K562 (cell line): ENCODE measurements around the gene LHPP. TPM values are rescaled to one million over a fixed set of nuclear protein-coding genes. Genes with fewer than 3 reads are reported as not detected.

ENCODE experiments used
- ATAC-seq: fragments of 200-7000 bp; cut with Tn5 transposase; 3 replicates; pipeline ENCODE4 v1.9.1; 2020; ENCODE audit warnings: moderate library complexity
- BruUV-seq: library from RNA; stranded (reverse); fragments of 400-500 nt; replicated peaks from 2 replicates; lab custom pipeline; 2021; lab: Mats Ljungman, UMichigan
- CTCF ChIA-PET: fragments of 300-600 bp; formaldehyde crosslinking; extraction: SDS; loops from one replicate; lab custom pipeline; 2021; ENCODE audit warnings: low intra/inter-chr PET ratio; lab: Yijun Ruan, JAX
- POLR2A ChIA-PET: fragments of 300-600, 350-650 bp; sonication (Branson Sonifier 250); formaldehyde crosslinking; extraction: SDS; loops from one replicate; lab custom pipeline; 2021; ENCODE audit warnings: antibody characterized with exemption, inconsistent platforms; lab: Yijun Ruan, JAX
- DNase-seq, 4 experiments: peaks; one replicate each; pipeline versions ENCODE4 v3.0.0 to v3.0.0-alpha.2; 2011 to 2018; ENCODE audit warnings: low spot score in 3 of 4, mixed read lengths in 3 of 4; ENCODE audit errors: extremely low read depth in 1 of 4
- FAIRE-seq: peaks from 2 replicates; lab custom pipeline; 2011; peaks lifted over from hg19 to GRCh38; lab: Jason Lieb, UNC
- H2AFZ ChIP-seq: 2 replicates; pipeline ENCODE4 v1.6.0; 2011; ENCODE audit warnings: low read depth, low read length, control low read depth, inconsistent platforms
- H3K27ac ChIP-seq: fragments of 200-600 bp; 3 replicates; pipeline ENCODE4 v1.8.0; 2011; ENCODE audit warnings: low read depth, mild to moderate bottlenecking, control low read depth, inconsistent platforms, low read length, moderate library complexity, mixed read lengths; ENCODE audit errors: extremely low read depth
- H3K27me3 ChIP-seq, 2 experiments: fragments of 300-600 bp in 1 of 2; 2 replicates in 1 of 2; 3 replicates in 1 of 2; pipeline versions ENCODE4 v1.6.0 to v1.8.0; 2011; ENCODE audit warnings: inconsistent platforms in 2 of 2, low read length in 2 of 2, mild to moderate bottlenecking in 1 of 2, mixed read lengths in 1 of 2, moderate library complexity in 1 of 2; ENCODE audit not compliant: control insufficient read depth in 2 of 2, insufficient read depth in 2 of 2
- H3K36me3 ChIP-seq: fragments of 300-600 bp; 3 replicates; pipeline ENCODE4 v1.8.0; 2011; ENCODE audit warnings: mild to moderate bottlenecking, low read length, inconsistent platforms; ENCODE audit not compliant: control insufficient read depth, insufficient read depth
- H3K4me1 ChIP-seq, 2 experiments: fragments of 200-600 bp in 1 of 2; replicated peaks in 1 of 2; 2 replicates in 1 of 2; 3 replicates in 1 of 2; pipeline versions ENCODE4 v1.5.1 to v1.8.0; 2011; ENCODE audit warnings: inconsistent platforms in 2 of 2, low read length in 2 of 2, mild to moderate bottlenecking in 1 of 2, mixed read lengths in 1 of 2, moderate library complexity in 1 of 2; ENCODE audit not compliant: control insufficient read depth in 2 of 2, insufficient read depth in 2 of 2
- H3K4me2 ChIP-seq: 2 replicates; pipeline ENCODE4 v1.6.1; 2011; ENCODE audit warnings: low read length, control low read depth, inconsistent platforms, mixed read lengths; ENCODE audit not compliant: insufficient read depth
- H3K4me3 ChIP-seq: fragments of 200-600 bp; sonication (generic), shearing (Covaris generic); 2 replicates; pipeline ENCODE4 v1.5.1; 2016; ENCODE audit warnings: control low read depth, inconsistent platforms
- H3K79me2 ChIP-seq: fragments of 200-600 bp; 3 replicates; pipeline ENCODE4 v1.8.0; 2011; ENCODE audit warnings: low read length, inconsistent platforms; ENCODE audit not compliant: control insufficient read depth, insufficient read depth
- H3K9ac ChIP-seq, 2 experiments: 2 replicates each; pipeline versions ENCODE4 v1.6.0 to v1.6.1; 2011; ENCODE audit warnings: low read depth in 2 of 2, low read length in 2 of 2, control low read depth in 1 of 2, inconsistent platforms in 1 of 2, mild to moderate bottlenecking in 1 of 2, mixed read lengths in 1 of 2; ENCODE audit not compliant: insufficient read depth in 1 of 2
- H3K9me1 ChIP-seq: one replicate; pipeline ENCODE4 v1.6.0; 2011; ENCODE audit warnings: inconsistent platforms, mild to moderate bottlenecking, low read length, moderate library complexity; ENCODE audit not compliant: control insufficient read depth, insufficient read depth
- H3K9me3 ChIP-seq: replicated peaks from 2 replicates; pipeline ENCODE4 v1.5.1; 2011; ENCODE audit warnings: low read depth, low read length, inconsistent platforms; ENCODE audit not compliant: control insufficient read depth, insufficient read depth
- H4K20me1 ChIP-seq: replicated peaks from 2 replicates; pipeline ENCODE4 v1.6.1; 2011; ENCODE audit warnings: low read length, inconsistent platforms, mixed read lengths; ENCODE audit not compliant: control insufficient read depth, insufficient read depth
- CBFA2T3 ChIP-seq: fragments of 450-650 bp; IDR thresholded peaks from 2 replicates; pipeline ENCODE4 v1.6.1; 2017
- COPS2 ChIP-seq: fragments of 450-650 bp; conservative IDR thresholded peaks from 2 replicates; pipeline ENCODE4 v1.6.1; 2016; ENCODE audit warnings: mild to moderate bottlenecking, moderate library complexity
- CREBBP ChIP-seq: IDR thresholded peaks from one replicate; pipeline ENCODE4 v1.6.1; 2012; ENCODE audit warnings: low read depth, mild to moderate bottlenecking, control low read depth, inconsistent platforms, low read length
- CTBP1 ChIP-seq: fragments of 450-650 bp; IDR thresholded peaks from 2 replicates; pipeline ENCODE4 v1.6.1; 2016; ENCODE audit warnings: borderline replicate concordance
- ERF ChIP-seq: fragments of 450-650 bp; formaldehyde crosslinking; IDR thresholded peaks from 2 replicates; pipeline ENCODE4 v1.4.0; 2020; ENCODE audit warnings: mild to moderate bottlenecking, mixed read lengths
- JUND ChIP-seq, 2 experiments: IDR thresholded peaks; 2 replicates in 1 of 2; 3 replicates in 1 of 2; pipeline ENCODE4 v1.6.1; 2011; ENCODE audit warnings: borderline replicate concordance in 2 of 2, low read depth in 2 of 2, low read length in 2 of 2, improper control_type of control experiment in 1 of 2, missing biosample characterization in 1 of 2, missing genetic modification characterization in 1 of 2, missing genetic modification reagents in 1 of 2
- MEIS2 ChIP-seq: fragments of 450-650 bp; IDR thresholded peaks from 2 replicates; pipeline ENCODE4 v1.6.1; 2014; ENCODE audit warnings: mild to moderate bottlenecking; ENCODE audit not compliant: partially characterized antibody
- NCOR1 ChIP-seq: fragments of 450-650 bp; IDR thresholded peaks from 2 replicates; pipeline ENCODE4 v1.6.1; 2016; ENCODE audit warnings: mild to moderate bottlenecking, moderate library complexity
- NFIC ChIP-seq: fragments of 450-650 bp; IDR thresholded peaks from 2 replicates; pipeline ENCODE4 v1.6.1; 2017; ENCODE audit warnings: mild to moderate bottlenecking, inconsistent platforms
- PML ChIP-seq: IDR thresholded peaks from 2 replicates; pipeline ENCODE4 v1.6.1; 2012; ENCODE audit warnings: low read length, inconsistent platforms
- RUNX1 ChIP-seq: sonication (generic); IDR thresholded peaks from 2 replicates; pipeline ENCODE4 v1.6.1; 2016; ENCODE audit warnings: antibody characterized with exemption, low read depth
- SOX6 ChIP-seq: fragments of 450-650 bp; IDR thresholded peaks from 2 replicates; pipeline ENCODE4 v1.6.1; 2014; ENCODE audit warnings: mild to moderate bottlenecking
- TCF7 ChIP-seq: sonication (generic); IDR thresholded peaks from 2 replicates; pipeline ENCODE4 v1.6.1; 2016; ENCODE audit warnings: antibody characterized with exemption, borderline replicate concordance
- TEAD1 ChIP-seq, 2 experiments: fragments of 450-650 bp in 1 of 2; sonication (generic) in 1 of 2; formaldehyde crosslinking; IDR thresholded peaks; 2 replicates each; pipeline versions ENCODE4 v1.4.0 to v1.8.0; 2020 to 2022; ENCODE audit warnings: mild to moderate bottlenecking in 2 of 2, missing genetic modification reagents in 1 of 2
- ZEB2 ChIP-seq: fragments of 450-650 bp; IDR thresholded peaks from 2 replicates; pipeline ENCODE4 v1.6.1; 2016
- ZNF512 ChIP-seq: IDR thresholded peaks from 2 replicates; pipeline ENCODE4 v1.6.1; 2016; ENCODE audit warnings: missing genetic modification characterization, missing compliant biosample characterization
- ZNF589 ChIP-seq: fragments of 200-800 bp; sonication (Bioruptor generic); IDR thresholded peaks from 2 replicates; pipeline ENCODE4 v1.6.1; 2016; ENCODE audit warnings: low read depth, missing genetic modification characterization, missing compliant biosample characterization
- WGBS: fragments of 100-300 bp; shearing (Covaris generic); methylation state at CpG from one replicate; pipeline ENCODE4 v1.1.6; 2016; ENCODE audit warnings: low coverage, mixed read lengths; ENCODE audit not compliant: insufficient coverage; ENCODE audit errors: missing lambda C conversion rate; 5-methylcytosine and 5-hydroxymethylcytosine counted together
- in situ Hi-C: fragments of 300-500 bp; cut with MboI; formaldehyde crosslinking; loops from 4 replicates; pipeline ENCODE4 v1.15.0; 2018; ENCODE audit warnings: inconsistent platforms, mixed read lengths
- intact Hi-C: fragments of 100-400 bp; cut with micrococcal nuclease; formaldehyde crosslinking; loops from 2 replicates; pipeline ENCODE4 v1.14.2; 2022
- polyA plus RNA-seq, 8 experiments: library from polyadenylated mRNA; depleted of rRNA in 4 of 8; stranded (reverse) in 5 of 8; unstranded in 3 of 8; fragments of >200 nt; fragmentation: Nextera tagmentation in 2 of 8; fragmentation: Illumina TruSeq in 1 of 8; extraction: Ambion mirVana in 2 of 8; extraction: Trizol in 1 of 8; gene quantifications; 2 replicates each; pipeline versions ENCODE4 v1.2.1 to v1.2.3, GENCODE V29; 2011 to 2014; ENCODE audit warnings: inconsistent platforms in 1 of 8, missing spikeins in 1 of 8
- total RNA-seq, 7 experiments: library from RNA; depleted of rRNA in 6 of 7; stranded (reverse); fragments of >200 nt in 6 of 7; fragmentation: Illumina TruSeq in 2 of 7; extraction: Trizol in 2 of 7; gene quantifications; 2 replicates each; pipeline versions ENCODE4 v1.2.1 to v1.2.3, GENCODE V29; 2011 to 2021; ENCODE audit warnings: low replicate concordance in 1 of 7
- TF ChIP-seq, protein P1 (sequence below): IDR thresholded peaks from 3 replicates; pipeline ENCODE4 v1.6.1; 2011; ENCODE audit warnings: borderline replicate concordance, mild to moderate bottlenecking; ENCODE audit not compliant: insufficient read length, insufficient read depth

Gene LHPP
- total and polyA plus RNA-seq, 9 of the 15 experiments (the other 6 are each of a cell fraction or from before 2014, with no cell fraction given) = 0.34 to 7.4 (median 3.0) TPM

GRCh38 chr10:124627866-124628675 is 166.4 kb downstream of the LHPP start:
- H3K9me1 ChIP-seq = peaks cover 4% of the 10 kb centered on the region
- intact Hi-C loops = loop anchor here (1.0 kb wide), 1 partner anchor 43 kb away; no protein-coding TSS in a partner anchor
- ChIA-PET POLR2A (interaction anchor here (0.7 kb wide), 1 partner anchor 14 kb away, joined by 3 read pairs; no protein-coding TSS in a partner anchor), CTCF (no interaction called here)
- H3K9me3 ChIP-seq = no peaks in the 10 kb centered on the region
- peak overlapping the region; percentile 23 to 76; a peak in 3 of 4 replicates for H3K9ac ChIP-seq
- H2AFZ ChIP-seq = no peak overlapping the region; the same call in 1 of the 2 replicates
- H3K4me1 ChIP-seq = peaks cover 13 to 62% of the 10 kb centered on the region in 2 experiments; a peak in 4 of 5 replicates
- peak overlapping the region; percentile 24 for H3K27ac ChIP-seq
- peaks cover 5% of the 10 kb centered on the region; the same call in 1 of the 2 replicates for H4K20me1 ChIP-seq
- FAIRE-seq (peak; percentile 84), ATAC-seq (peak; percentile 87), DNase-seq (peak; percentile 63 to 80 (median 70))
- no peak overlapping the region for H3K4me3 ChIP-seq
- peaks cover 1% of the 10 kb centered on the region; the same call in 1 of the 3 replicates for H3K36me3 ChIP-seq
- peak overlapping the region; percentile 62; the same call in 1 of the 2 replicates for H3K4me2 ChIP-seq
- in situ Hi-C loops = no loop called here
- no TSS peak for BruUV-seq
- 3% methylated on average over 10 of the region's 12 CpGs for WGBS
- 0 out of 3 replicates have a peak, but pooled peaks cover 3% of the 10 kb centered on the region for H3K79me2 ChIP-seq
- H3K27me3 ChIP-seq = no peaks in the 10 kb centered on the region
- TF ChIP-seq TCF7 (no peak), ERF (no peak), MEIS2 (peak; percentile 56), CREBBP (no peak), SOX6 (0 out of 2 replicates have a peak, but pooled peaks have one; percentile 25), ZEB2 (no peak), ZNF589 (0 out of 2 replicates have a peak, but pooled peaks have one; percentile 44), COPS2 (no peak), JUND (IDR thresholded peaks at IDR 0.05; ENCODE audit: borderline replicate concordance, low read depth, low read length) (no peak; the same call in 1 of the 2 replicates), JUND (tag; IDR thresholded peaks at IDR 0.05; ENCODE audit: borderline replicate concordance, low read depth, low read length) (0 out of 3 replicates have a peak, but pooled peaks have one; percentile 19), ZNF512 (tag) (no peak), PML (no peak), NCOR1 (peak; percentile 41; the same call in 1 of the 2 replicates), CTBP1 (peak; percentile 33; the same call in 1 of the 2 replicates), CBFA2T3 (peak; percentile 77), TEAD1 (CRISPR knock-in tag; IDR thresholded peaks at IDR 0.05) (0 out of 4 replicates have a peak, but pooled peaks of 1 of the 2 experiments have one; percentile 31), RUNX1 (no peak), NFIC (no peak)
- TF ChIP-seq, protein P1, sequence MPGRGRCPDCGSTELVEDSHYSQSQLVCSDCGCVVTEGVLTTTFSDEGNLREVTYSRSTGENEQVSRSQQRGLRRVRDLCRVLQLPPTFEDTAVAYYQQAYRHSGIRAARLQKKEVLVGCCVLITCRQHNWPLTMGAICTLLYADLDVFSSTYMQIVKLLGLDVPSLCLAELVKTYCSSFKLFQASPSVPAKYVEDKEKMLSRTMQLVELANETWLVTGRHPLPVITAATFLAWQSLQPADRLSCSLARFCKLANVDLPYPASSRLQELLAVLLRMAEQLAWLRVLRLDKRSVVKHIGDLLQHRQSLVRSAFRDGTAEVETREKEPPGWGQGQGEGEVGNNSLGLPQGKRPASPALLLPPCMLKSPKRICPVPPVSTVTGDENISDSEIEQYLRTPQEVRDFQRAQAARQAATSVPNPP = no peak
